ENCODE measurements around the gene RPL41.

Gene RPL41

GRCh38 chr12:56164345-56164729 lies 47.9 kb downstream of the RPL41 start:
- Histone ChIP-seq H3K36me3 (ENCODE audit: control insufficient read depth in 2 of 2, insufficient read depth in 1 of 2, low read length in 2 of 2) (peaks cover 49 to 93% of the 10 kb centered on the region in 2 experiments), H3K27ac (ENCODE audit: extremely low read depth, low read depth, low read length) (no peak overlapping the region), H3K9me3 (ENCODE audit: control insufficient read depth, insufficient read depth, low read depth, low read length) (no peaks in the 10 kb centered on the region), H3K4me3 (ENCODE audit: low read depth, low read length) (no peak overlapping the region), H3K4me1 (ENCODE audit: control insufficient read depth, insufficient read depth, low read length) (peaks cover 3% of the 10 kb centered on the region; the same call in 1 of the 2 replicates)
- POLR2A ChIA-PET = interaction anchor here (2.3 to 3.7 kb wide), 2 partner anchors 25 to 46 kb away, joined by 5 to 29 read pairs; partner anchors contain the start of genes SMARCC2 and ZC3H10
- TF ChIP-seq ZNF623 (tag by site-specific recombination; IDR thresholded peaks at IDR 0.05) (no peak), OSR2 (tag by site-specific recombination; IDR thresholded peaks at IDR 0.05) (no peak), HIC1 (tag by site-specific recombination; IDR thresholded peaks at IDR 0.05) (peak; percentile 95), PRDM4 (tag by site-specific recombination; IDR thresholded peaks at IDR 0.05) (no peak), ZXDB (tag by site-specific recombination; IDR thresholded peaks at IDR 0.05) (no peak), ZNF600 (tag by site-specific recombination; IDR thresholded peaks at IDR 0.05) (0 out of 2 replicates have a peak, but pooled peaks have one; percentile 22), ZNF248 (tag by site-specific recombination; IDR thresholded peaks at IDR 0.05) (no peak), ZSCAN4 (tag by site-specific recombination; IDR thresholded peaks at IDR 0.05) (no peak), ZNF843 (tag by site-specific recombination; IDR thresholded peaks at IDR 0.05) (no peak), ZNF544 (tag by site-specific recombination; IDR thresholded peaks at IDR 0.05) (no peak), ZNF24 (tag by site-specific recombination; IDR thresholded peaks at IDR 0.05) (no peak), ZNF585B (tag by site-specific recombination; IDR thresholded peaks at IDR 0.05) (no peak), ZEB2 (tag by site-specific recombination; IDR thresholded peaks at IDR 0.05) (no peak), ZNF19 (tag by site-specific recombination; IDR thresholded peaks at IDR 0.05; ENCODE audit: low read depth) (no peak), ZNF624 (tag by site-specific recombination; IDR thresholded peaks at IDR 0.05) (no peak), ZNF449 (tag by site-specific recombination; IDR thresholded peaks at IDR 0.05) (no peak)
- CTCF ChIA-PET = no interaction called here

GRCh38 chr12:56165369-56165768 lies 48.9 kb downstream of the RPL41 start:
- ChIA-PET POLR2A (interaction anchor here (0.6 to 2.3 kb wide), 5 partner anchors 17 to 101 kb away, joined by 3 to 8 read pairs (median 5); partner anchors contain the start of genes ESYT1, SMARCC2 and ZC3H10), CTCF (interaction anchor here (1.2 to 1.8 kb wide), 2 partner anchors 24 to 47 kb away, joined by 4 to 5 read pairs; partner anchors contain the start of genes SMARCC2 and ZC3H10)
- TF ChIP-seq ZIC2 (tag by site-specific recombination; IDR thresholded peaks at IDR 0.05) (peak; percentile 86), ZNF394 (tag by site-specific recombination; IDR thresholded peaks at IDR 0.05; ENCODE audit: borderline replicate concordance) (peak; percentile 26; the same call in 1 of the 2 replicates), GLIS2 (tag by site-specific recombination; IDR thresholded peaks at IDR 0.05) (peak; percentile 87), AEBP2 (tag by site-specific recombination; IDR thresholded peaks at IDR 0.05; ENCODE audit: borderline replicate concordance) (no peak), ZXDB (tag by site-specific recombination; IDR thresholded peaks at IDR 0.05) (no peak), GLIS1 (tag by site-specific recombination; IDR thresholded peaks at IDR 0.05) (peak; percentile 71)
- Histone ChIP-seq H3K36me3 (ENCODE audit: control insufficient read depth in 2 of 2, insufficient read depth in 1 of 2, low read length in 2 of 2) (peaks cover 53 to 93% of the 10 kb centered on the region in 2 experiments), H3K4me3 (ENCODE audit: low read depth, low read length) (no peak overlapping the region), H3K27ac (ENCODE audit: extremely low read depth, low read depth, low read length) (no peak overlapping the region), H3K4me1 (ENCODE audit: control insufficient read depth, insufficient read depth, low read length) (no peaks in the 10 kb centered on the region), H3K9me3 (ENCODE audit: control insufficient read depth, insufficient read depth, low read depth, low read length) (no peaks in the 10 kb centered on the region)

Measured in HEK293 (cell line).